HTR-8/SVneo (cell line): ENCODE measurements around the gene IQSEC3.
"Not testable (repeated sequence)": the region's sequence is repeated elsewhere in the genome, so short reads cannot be mapped to it uniquely, and the experiment has no call there.

Experiments
- DNase-seq: peaks from one replicate; pipeline ENCODE4 v3.0.0; 2011; ENCODE audit warnings: low spot score, mixed read lengths; ENCODE audit not compliant: insufficient read length
- FAIRE-seq: peaks from 2 replicates; lab custom pipeline; 2011; peaks lifted over from hg19 to GRCh38; lab: Jason Lieb, UNC

IQSEC3 gene

DNA sequence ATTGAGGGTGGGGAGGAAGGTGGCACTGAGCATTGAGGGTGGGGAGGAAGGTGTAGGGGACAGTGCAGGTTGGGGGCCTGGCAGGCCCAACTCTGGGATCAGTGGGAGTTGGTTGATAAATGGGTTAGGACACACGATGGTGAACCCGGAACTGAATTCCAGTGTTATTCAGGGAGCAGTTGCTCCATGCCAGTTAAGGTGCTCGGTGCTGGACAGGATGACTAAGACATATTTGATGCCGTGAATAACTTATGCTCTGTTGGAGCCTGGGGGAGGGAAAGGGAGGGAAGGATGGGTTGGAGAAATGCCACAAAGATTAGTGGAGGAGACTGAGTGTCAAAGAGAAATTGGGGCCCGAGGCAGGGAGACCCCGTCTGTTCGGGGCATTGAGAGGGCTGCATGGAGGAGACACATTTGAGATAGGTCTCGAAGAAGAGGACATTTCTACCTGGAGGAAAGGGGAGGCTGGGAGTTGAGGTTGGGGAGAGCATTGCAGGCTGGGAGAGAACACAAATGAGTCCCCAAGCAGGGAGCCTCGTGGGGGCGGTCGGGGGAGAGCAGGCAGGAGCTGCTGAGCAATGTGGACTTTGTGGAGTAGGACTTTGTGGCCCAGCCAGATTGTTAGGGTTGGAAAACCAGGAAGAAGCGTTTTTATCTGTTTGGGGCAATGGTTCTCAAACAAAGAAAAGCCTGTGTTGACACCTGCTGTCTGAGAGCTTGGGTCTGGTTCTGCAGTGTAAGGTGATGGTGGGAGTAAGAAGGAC is 65.3 kb downstream of the IQSEC3 start:
- DNase-seq: peak; percentile 27
- no peak for FAIRE-seq

DNA sequence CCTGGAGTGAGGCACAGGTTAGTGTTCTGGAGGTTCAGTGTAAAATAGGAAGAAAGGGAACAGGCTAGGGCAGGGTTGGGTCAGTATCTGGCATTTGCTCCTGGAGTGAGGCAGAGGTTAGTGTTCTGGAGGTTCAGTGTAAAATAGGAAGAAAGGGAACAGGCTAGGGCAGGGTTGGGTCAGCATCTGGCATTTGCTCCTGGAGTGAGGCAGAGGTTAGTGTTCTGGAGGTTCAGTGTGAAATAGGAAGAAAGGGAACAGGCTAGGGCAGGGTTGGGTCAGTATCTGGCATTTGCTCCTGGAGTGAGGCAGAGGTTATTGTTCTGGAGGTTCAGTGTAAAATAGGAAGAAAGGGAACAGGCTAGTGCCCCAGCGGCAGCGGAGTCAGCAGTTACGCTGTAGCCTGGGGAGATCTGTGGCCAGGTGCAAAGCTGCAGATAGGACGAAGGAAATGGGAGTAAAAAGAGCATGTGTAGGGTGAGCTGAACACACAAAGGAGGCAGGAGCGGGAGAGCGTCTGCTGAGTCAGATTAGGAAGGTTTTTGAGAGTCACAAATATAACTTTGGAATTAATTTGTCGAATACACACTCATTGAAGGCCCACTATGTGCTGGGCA is 67.2 kb downstream of the IQSEC3 start:
- FAIRE-seq: peak; percentile 49
- not testable (repeated sequence) for DNase-seq

DNA sequence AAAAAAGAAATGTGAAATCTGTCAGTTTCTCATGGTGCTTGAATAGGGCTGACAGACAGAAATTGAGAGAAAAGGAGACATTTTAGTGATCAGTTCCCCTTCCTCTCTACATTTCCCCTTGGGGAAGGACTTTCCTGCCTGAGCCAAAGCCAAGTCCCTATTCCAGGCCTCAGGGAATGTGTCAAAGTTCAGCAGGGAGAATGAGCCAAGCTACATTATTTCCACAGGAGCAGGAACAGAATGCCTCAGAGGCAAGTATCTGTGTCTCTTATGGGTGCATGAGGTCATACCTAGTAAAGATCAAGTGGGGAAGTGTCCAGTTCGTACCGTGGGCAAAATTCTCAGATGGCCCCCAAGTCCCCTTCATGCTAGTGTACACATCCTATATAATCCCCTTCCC is 68.6 kb downstream of the IQSEC3 start:
- FAIRE-seq (no peak), DNase-seq (no peak)

DNA sequence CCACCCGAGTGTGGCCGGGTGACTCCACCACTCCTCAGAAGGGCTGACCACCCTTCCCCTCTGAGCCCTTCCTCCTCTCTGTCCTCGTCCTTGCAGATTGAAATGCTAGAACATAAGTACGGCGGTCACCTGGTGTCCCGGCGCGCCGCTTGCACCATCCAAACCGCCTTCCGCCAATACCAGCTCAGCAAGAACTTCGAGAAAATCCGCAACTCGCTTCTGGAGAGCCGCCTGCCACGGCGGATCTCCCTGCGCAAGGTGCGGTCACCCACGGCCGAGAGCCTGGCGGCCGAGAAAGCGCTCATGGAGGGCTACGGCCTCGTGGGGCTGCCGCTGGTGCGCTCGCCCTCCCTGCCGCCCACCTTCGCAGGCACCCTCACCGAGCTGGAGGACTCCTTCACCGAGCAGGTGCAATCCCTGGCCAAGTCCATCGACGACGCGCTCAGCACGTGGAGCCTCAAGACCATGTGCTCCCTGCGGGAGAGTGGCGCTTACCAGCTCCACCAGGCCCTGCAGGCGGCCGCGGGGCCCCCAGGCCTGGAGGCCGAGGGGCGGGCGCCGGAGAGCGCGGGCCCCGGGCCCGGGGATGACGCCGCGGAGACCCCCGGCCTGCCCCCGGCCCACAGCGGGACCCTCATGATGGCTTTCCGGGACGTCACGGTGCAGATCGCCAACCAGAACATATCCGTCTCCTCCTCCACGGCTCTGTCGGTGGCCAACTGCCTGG is 71.8 kb downstream of the IQSEC3 start:
- DNase-seq (no peak), FAIRE-seq (no peak)

DNA sequence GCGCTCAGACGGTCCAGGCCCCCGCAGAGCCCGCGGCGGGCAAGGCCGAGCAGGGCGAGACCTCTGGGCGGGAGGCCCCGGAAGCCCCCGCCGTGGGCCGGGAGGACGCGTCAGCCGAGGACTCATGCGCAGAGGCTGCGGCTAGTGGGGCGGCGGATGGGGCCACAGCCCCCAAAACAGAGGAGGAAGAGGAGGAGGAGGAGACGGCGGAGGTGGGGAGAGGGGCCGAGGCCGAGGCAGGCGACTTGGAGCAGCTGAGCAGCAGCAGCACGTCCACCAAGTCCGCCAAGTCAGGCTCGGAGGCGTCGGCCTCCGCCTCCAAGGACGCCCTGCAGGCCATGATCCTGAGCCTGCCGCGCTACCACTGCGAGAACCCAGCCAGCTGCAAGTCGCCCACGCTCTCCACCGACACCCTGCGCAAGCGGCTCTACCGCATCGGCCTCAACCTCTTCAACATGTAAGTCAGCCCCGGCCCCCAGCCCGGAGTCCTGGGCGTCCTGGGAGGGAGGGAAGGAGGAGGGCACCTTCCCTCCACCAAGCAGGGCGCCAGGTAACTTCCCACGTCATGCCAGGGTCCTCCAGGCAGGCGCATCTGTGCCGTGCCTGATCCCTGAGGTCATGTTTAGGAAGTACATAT is 72.4 kb downstream of the IQSEC3 start:
- no peak for DNase-seq
- no peak for FAIRE-seq

DNA sequence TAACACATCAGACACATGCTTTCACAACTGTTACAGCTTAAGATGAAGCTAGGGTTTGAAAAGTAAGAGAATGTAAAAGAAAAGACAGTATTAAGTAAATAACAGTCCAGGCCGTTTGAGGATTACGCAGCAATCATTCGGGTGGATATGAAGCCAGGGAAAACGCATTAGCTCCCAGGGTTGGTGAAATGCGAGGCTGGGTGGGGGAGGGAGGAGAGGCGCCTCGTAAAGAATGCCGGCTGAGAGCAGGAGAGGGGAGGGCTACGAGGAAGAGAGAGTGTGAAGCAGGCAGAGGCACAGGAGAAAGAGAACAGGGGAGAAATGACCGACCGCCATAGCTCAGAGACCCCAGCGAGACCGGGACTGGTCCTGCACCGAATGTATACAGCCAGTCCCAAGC is 73.0 kb downstream of the IQSEC3 start:
- no peak for FAIRE-seq
- no peak for DNase-seq

DNA sequence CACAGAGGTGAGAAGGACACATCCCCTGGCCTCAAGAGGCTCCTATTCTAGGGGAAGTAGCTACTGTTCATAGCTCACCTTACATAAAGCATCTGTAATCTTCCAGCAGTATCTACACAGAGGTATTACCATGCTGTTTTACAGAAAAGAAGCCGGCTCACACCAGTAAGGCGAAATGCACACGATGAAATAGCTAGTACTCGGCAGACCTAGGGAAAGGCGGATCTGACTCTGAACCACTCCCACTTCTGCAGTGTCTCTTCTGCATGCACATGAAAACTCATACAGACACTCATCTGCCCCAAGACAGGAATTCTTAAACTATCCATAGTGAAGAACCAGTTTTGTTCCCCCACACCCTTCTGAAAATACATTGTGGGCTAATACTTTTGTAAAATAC is 73.6 kb downstream of the IQSEC3 start:
- DNase-seq (no peak), FAIRE-seq (no peak)

DNA sequence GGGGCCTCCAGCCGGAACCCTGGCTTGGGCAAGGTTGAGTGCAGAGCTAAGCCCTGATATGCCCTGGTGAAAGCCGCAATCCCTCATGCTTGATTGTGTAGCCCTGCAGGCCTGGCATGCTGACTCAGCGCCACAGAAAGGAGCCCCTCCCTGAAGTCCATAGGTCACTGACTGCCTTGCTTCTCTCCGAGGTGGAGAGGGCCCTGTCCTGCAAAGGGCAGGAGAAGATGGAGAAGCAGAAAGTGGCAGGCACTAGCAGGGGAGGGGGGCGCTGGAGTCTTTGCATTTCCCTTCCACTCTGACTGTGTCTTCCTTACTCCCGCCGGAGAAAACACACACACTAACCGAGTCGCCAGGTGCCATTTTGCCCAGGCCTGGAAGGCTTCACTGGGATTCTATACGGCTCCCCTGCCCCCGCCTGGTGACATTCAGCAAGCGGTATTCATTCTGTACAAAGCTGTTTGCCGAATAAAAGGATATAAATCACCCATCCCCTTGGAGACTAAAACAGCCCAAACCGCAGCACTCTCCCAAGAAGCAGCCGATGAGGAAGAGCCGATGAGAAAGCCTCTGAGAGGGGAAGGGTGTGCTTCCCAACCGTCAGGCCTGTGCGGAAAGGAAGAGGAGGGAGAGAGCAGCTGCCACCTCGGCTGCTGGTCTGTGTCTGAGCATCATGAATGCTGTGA is 77.5 kb downstream of the IQSEC3 start:
- DNase-seq (no peak), FAIRE-seq (no peak)

DNA sequence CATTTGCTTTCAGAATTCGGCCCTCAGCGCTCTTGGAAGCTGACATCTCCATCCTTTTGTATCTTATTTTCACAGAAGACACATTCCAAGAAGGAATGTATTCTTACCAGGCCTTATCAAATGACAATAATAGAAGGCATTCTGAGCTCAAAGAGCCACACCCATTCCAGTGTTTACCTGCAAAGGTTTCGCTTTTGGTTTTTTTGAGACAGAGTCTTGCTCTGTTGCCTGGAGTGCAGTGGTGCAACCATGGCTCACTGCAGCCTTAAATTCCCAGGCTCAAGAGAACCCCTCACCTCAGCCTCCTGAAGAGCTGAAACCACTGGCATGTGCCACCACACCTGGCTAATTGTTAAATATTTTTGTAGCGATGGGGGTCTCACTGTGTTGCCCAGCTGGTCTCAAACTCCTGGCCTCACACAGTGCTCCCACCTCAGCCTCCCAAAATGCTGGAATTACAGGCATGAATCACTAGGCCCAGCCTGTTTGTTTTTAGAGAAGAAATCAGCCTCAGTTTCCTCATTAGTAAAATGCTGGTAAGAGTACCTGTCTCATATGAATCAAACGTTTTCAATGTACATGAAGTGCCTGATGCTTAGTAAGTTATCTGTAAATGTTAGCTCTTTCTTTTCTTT is 78.2 kb downstream of the IQSEC3 start:
- FAIRE-seq (no peak), DNase-seq (no peak)

DNA sequence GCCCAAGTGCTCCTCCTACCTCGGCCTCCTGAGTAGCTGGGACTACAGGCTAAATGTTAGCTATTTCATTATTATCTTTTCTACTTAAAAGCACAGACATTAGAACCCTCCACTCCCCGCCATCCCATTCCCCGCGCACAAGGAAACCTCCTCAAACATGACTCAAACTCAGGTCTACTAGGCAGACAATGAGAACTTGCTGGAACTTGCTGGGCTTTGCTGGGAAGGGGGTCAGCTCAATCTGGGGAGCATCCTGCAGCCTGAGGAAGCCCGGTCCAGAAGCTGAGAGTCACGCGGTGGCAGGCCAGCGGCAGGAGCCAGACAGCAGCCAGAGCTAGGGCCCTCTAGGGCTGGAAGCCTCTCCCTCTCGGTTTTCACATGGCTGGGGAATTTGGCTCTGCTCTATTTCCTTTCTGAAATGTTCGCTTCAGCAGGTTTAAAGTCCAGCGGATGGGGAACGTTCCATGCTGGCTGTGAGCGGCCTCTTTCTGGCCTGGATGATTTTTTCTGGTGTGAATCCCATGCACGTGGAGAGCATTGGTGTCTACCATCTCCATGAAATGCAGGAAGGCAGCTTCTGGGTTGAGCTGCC is 78.9 kb downstream of the IQSEC3 start:
- no peak for DNase-seq
- FAIRE-seq: no peak

DNA sequence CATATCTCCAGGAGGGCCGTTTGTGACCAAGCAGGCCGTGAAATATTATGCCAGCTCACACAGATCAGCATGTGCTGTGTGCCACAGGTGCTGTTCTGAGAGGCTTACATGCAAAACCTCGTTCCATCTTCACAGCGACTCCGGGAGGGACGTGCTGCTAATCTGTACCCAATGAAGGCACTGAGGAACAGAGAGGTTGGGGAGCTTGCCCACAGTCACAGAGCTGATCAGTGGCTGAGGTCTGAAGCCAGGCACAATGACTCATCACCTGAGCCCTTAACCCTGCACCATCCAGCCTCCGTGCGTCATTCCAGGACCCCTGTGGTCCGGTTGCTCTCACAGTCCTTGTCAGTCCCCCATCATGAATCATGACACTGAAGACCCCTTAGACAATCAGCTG is 80.7 kb downstream of the IQSEC3 start:
- FAIRE-seq: no peak

DNA sequence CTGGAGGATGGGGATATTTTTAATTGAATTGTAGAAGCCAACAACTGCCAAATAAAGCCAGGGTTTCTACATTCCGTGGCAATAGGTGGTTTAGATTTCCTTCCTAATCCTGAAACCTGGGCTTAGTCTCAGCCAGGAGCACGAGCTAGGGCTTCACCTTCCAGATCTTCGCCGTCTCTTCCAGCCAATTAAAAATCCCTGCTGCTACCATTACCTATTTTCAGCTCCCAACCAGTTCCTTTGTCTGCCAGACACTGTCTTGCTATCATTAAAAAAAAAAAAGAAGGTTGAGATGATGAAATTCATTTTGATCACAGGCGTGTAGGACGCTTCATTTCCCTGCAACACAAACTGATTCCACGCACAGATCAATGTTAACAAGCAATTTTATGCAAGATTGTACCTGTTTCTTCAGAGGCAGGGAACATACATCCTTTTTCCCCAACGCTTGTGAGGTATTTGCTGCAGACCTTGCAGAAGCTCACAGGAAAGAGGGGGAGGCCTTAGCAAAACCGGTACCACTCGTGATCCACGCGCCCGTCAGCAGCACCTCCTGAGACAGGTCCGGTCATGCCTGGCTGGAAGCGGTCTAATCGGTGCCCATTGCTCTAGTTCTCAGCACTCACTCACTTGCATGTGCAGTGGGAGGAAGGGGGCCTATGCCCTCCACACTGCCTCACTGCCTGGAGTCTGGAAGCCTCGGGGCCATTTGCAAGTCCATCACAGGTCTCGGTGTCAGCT is 82.3 kb downstream of the IQSEC3 start:
- no peak for DNase-seq
- no peak for FAIRE-seq

More for the DNA sequence above, 80.7 kb downstream of the IQSEC3 start:
- DNase-seq: no peak

DNA sequence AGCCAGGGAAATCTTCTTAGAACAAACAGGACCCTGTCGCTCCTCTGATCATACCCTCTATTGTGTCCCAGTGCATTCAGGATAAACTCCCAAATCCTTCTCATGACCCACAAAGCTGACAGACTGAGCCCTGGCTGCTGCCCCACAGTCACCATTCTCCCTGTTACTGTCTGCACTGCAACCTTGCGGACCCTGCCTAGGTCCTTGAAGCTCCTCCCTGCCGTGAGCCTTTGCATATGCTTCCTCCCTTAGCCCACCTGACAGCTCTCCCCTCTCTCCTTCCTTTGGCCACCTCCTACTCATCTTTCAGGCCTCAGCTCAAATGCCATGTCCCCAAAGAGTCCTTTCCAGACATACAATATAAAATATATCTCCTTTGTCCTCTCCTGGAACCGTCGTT is 85.0 kb downstream of the IQSEC3 start:
- no peak for FAIRE-seq
- no peak for DNase-seq

DNA sequence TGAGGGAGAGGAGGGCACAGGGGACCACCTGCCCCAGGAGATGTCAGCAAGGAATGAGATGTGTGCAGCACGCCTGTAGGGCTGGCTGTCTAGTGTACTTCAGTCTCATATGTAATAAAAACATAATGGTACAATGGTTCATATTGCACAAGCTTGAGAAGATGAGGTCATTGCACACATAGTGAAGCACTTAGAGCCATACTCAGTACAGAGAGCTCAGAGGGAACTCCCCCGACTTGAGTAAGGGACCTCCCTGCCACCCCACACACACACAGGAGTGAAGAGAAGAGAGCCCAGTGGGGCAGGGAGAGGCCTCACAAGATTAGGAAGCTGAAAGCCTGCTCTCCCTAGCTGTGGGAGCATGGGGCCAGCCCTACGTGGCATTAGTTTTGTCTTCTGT is 85.9 kb downstream of the IQSEC3 start:
- no peak for FAIRE-seq
- DNase-seq: no peak

DNA sequence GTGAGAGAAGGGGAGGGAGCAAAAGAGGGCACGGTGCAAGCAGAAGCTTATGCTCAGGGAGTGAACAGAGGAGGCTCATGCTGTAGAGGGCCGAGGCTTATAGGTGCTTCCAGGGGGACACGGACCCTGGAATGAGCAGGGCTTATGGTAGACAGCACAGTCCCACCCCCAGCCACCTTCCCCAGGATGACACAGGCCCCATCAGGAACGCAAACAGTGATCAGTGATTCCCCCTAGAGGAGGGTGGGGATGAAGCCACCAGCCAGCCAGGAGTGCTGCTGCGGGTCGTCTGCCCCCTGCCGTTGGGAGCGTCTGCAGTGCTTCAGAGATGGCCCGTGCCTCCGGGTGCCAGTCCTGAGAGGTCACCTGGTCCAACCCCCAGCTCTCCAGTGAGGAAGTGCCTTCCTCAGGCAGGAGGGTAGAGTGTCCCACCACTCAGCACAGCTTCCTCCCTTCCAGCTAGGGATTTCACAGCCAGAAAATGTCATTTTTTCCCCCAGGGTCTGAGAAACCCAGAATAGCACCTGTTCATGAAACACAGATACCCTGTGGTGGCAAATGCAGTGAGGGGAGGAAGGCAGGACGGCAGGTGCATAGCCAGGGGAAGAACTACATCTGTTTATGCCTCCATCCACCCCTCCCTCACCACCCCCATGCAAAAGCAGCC is 86.6 kb downstream of the IQSEC3 start:
- DNase-seq (peak; percentile 83), FAIRE-seq (peak; percentile 58)

DNA sequence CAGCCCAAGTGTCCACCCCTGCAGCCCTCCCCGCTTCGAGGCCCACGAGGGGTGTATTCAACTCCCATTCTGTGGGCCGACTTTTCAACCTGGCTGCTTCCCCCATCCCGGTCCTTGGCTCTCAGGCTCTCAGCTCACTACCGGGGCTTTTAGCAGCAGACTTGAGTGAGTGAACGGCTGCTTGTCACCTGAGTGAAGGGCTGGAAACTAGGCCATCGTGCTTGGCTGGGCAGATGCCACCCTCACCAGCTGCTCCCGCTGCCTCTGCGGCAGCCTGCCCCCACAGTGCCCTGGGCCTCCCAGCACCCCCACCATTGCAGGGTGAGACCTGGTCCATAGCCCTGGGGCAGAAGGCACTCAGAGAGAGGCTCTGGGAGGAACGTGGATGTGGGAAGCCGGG is 87.5 kb downstream of the IQSEC3 start:
- DNase-seq (no peak), FAIRE-seq (no peak)

DNA sequence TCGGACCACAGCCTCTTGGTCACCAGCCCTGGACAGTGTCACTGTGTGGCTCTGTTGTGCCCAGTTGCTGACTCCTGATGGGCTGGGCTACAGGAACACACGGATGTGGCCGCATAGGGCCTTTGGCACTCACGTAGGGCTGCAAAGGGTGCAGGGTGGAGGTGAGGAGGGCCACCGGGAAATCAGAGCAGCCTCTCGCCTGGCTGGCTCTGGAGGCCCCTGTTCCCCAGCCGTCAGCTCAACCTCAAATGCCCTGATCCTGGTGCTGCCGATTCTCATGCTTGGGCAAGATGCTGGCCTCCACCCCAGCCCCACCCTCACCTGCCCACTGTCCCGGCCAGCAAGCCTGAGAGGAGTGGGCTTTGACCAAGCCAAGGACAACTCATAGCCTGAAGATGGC is 88.4 kb downstream of the IQSEC3 start:
- DNase-seq: no peak
- FAIRE-seq: no peak

DNA sequence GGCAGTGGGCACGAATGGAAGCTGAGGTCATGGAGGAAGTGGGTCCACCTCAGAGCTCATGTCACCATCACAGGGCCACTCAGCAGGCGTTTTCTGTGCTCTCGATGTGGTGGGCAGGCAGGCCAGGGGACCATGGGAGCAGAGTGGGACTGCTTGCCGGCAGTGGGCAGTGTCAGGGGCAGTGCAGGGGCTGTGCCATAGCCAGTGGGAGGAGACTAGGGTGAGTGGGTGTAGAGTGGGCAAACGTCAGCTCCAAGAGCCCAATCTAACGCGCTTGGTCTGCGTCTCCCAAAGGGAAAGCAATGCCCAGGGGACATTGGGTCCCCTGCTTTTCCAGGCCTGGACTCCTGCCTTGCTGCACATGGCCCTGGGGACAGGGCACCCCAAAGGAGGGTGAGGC is 89.1 kb downstream of the IQSEC3 start:
- DNase-seq: no peak
- FAIRE-seq: no peak
